CD4-positive, alpha-beta T cell treated with Interleukin-4 for 4 hours (primary cell): ENCODE results near the gene TUBGCP5.

Experiments used
- DNase-seq: peaks from one replicate; pipeline ENCODE4 v3.0.0-alpha.2; 2020

The TUBGCP5 gene

GRCh38 chr15:22973987-22974386 lies 65.4 kb downstream of the TUBGCP5 start:
- no peak for DNase-seq

- DNase-seq: no peak
These were observed 66.1 kb downstream of the TUBGCP5 start for GRCh38 chr15:22973286-22973685.

GRCh38 chr15:22969489-22969888 lies 69.9 kb downstream of the TUBGCP5 start:
- DNase-seq: no peak

GRCh38 chr15:22968366-22968765 lies 71.0 kb downstream of the TUBGCP5 start:
- DNase-seq: no peak

GRCh38 chr15:22967084-22967770 lies 72.1 kb downstream of the TUBGCP5 start:
- no peak for DNase-seq

GRCh38 chr15:22966321-22967083 lies 72.9 kb downstream of the TUBGCP5 start:
- DNase-seq: no peak

- DNase-seq: no peak
These were observed 75.7 kb downstream of the TUBGCP5 start for GRCh38 chr15:22963641-22964040.

- DNase-seq: no peak
These were observed 76.8 kb downstream of the TUBGCP5 start for GRCh38 chr15:22962611-22963010.

GRCh38 chr15:22961762-22962161 lies 77.6 kb downstream of the TUBGCP5 start:
- no peak for DNase-seq

- no peak for DNase-seq
These were observed 78.8 kb downstream of the TUBGCP5 start for GRCh38 chr15:22960556-22960955.

- DNase-seq: no peak
These were observed 79.2 kb downstream of the TUBGCP5 start for GRCh38 chr15:22960126-22960525.

- DNase-seq: no peak
These were observed 79.9 kb downstream of the TUBGCP5 start for GRCh38 chr15:22959321-22960101.

- no peak for DNase-seq
These were observed 80.7 kb downstream of the TUBGCP5 start for GRCh38 chr15:22958487-22959280.

- DNase-seq: no peak
These were observed 82.5 kb downstream of the TUBGCP5 start for GRCh38 chr15:22956978-22957260.

- no peak for DNase-seq
These were observed 83.0 kb downstream of the TUBGCP5 start for GRCh38 chr15:22956257-22956977.

GRCh38 chr15:22955544-22956119 lies 83.7 kb downstream of the TUBGCP5 start:
- DNase-seq: no peak

- no peak for DNase-seq
These were observed 84.4 kb downstream of the TUBGCP5 start for GRCh38 chr15:22954798-22955543.

GRCh38 chr15:22954326-22954725 lies 85.0 kb downstream of the TUBGCP5 start:
- DNase-seq: no peak

GRCh38 chr15:22952796-22953579 lies 86.4 kb downstream of the TUBGCP5 start:
- DNase-seq: no peak
